ENCODE results near the gene CAPN1. TPM values are rescaled to one million over a fixed set of nuclear protein-coding genes. Genes with fewer than 3 reads are reported as not detected.
"Not testable (repeated sequence)": the region's sequence is repeated elsewhere in the genome, so short reads cannot be mapped to it uniquely, and the experiment has no call there.

CAPN1 gene
- total RNA-seq (2014; rRNA removed; shearing (Covaris generic); ENCODE audit: low replicate concordance): 99.3 and 167 TPM in 2 replicates

GRCh38 chr11:65181569-65182257 is at the start of gene CAPN1:
Gene CAPN1 (plus strand): TSS chr11:65181928. CDS start chr11:65182702, 774 bp downstream.
- Histone ChIP-seq H3K36me3 (peaks cover 4% of the 10 kb centered on the region), H3K9me3 (no peaks in the 10 kb centered on the region)
- peak; percentile 93 for DNase-seq

GRCh38 chr11:65132238-65132987 is 49.3 kb upstream of the CAPN1 start:
- DNase-seq: no peak
- Histone ChIP-seq H3K9me3 (no peaks in the 10 kb centered on the region), H3K27me3 (no peaks in the 10 kb centered on the region), H3K36me3 (peaks cover 43% of the 10 kb centered on the region), H3K4me3 (no peak overlapping the region)

More at GRCh38 chr11:65181569-65182257, at the start of gene CAPN1:
- no peaks in the 10 kb centered on the region for H3K27me3 ChIP-seq
- peak within 1 kb of the TSS; percentile 84 for H3K4me3 ChIP-seq

GRCh38 chr11:65132988-65133700 is 48.6 kb upstream of the CAPN1 start:
- peaks cover 43% of the 10 kb centered on the region for H3K36me3 ChIP-seq
- DNase-seq: no peak
- peak overlapping the region; percentile 97 for H3K4me3 ChIP-seq
- no peaks in the 10 kb centered on the region for H3K9me3 ChIP-seq
- H3K27me3 ChIP-seq: no peaks in the 10 kb centered on the region

- peaks cover 39% of the 10 kb centered on the region for H3K36me3 ChIP-seq
- H3K9me3 ChIP-seq: no peaks in the 10 kb centered on the region; the same call in 1 of the 2 replicates
- no peak for DNase-seq
- no peaks in the 10 kb centered on the region; the same call in 1 of the 2 replicates for H3K27me3 ChIP-seq
- peak overlapping the region; percentile 97 for H3K4me3 ChIP-seq
Measured at GRCh38 chr11:65133724-65134123, 48.0 kb upstream of the CAPN1 start.

- no peaks in the 10 kb centered on the region; the same call in 1 of the 2 replicates for H3K9me3 ChIP-seq
- peak within 1 kb of the TSS; percentile 97 for H3K4me3 ChIP-seq
- peak; percentile 90 for DNase-seq
- H3K36me3 ChIP-seq: peaks cover 36% of the 10 kb centered on the region
- H3K27me3 ChIP-seq: no peaks in the 10 kb centered on the region; the same call in 1 of the 2 replicates
Measured at GRCh38 chr11:65134240-65134951, 47.3 kb upstream of the CAPN1 start, which contains the start of gene SYVN1. Gene SYVN1 (minus strand): TSS chr11:65134519. CDS start chr11:65133601, 918 bp downstream.

GRCh38 chr11:65134952-65135632 is 46.6 kb upstream of the CAPN1 start:
- Histone ChIP-seq H3K4me3 (peak overlapping the region; percentile 97), H3K27me3 (peaks cover 2% of the 10 kb centered on the region), H3K36me3 (peaks cover 35% of the 10 kb centered on the region), H3K9me3 (no peaks in the 10 kb centered on the region; the same call in 1 of the 2 replicates)
- DNase-seq: peak; percentile 94

GRCh38 chr11:65135633-65136145 is 46.0 kb upstream of the CAPN1 start:
- DNase-seq: no peak
- H3K9me3 ChIP-seq: no peaks in the 10 kb centered on the region; the same call in 1 of the 2 replicates

GRCh38 chr11:65136515-65137096 is 45.1 kb upstream of the CAPN1 start:
- H3K9me3 ChIP-seq: no peaks in the 10 kb centered on the region; the same call in 1 of the 2 replicates
- no peak overlapping the region for H3K4me3 ChIP-seq
- H3K27me3 ChIP-seq: peaks cover 13% of the 10 kb centered on the region
- DNase-seq: no peak
- peaks cover 27% of the 10 kb centered on the region for H3K36me3 ChIP-seq

More at GRCh38 chr11:65135633-65136145, 46.0 kb upstream of the CAPN1 start:
- Histone ChIP-seq H3K27me3 (peaks cover 8% of the 10 kb centered on the region), H3K36me3 (peaks cover 34% of the 10 kb centered on the region), H3K4me3 (peak overlapping the region; percentile 97)

GRCh38 chr11:65141896-65142494 is 39.7 kb upstream of the CAPN1 start:
- Histone ChIP-seq H3K27me3 (peaks cover 13% of the 10 kb centered on the region), H3K4me3 (no peak overlapping the region), H3K36me3 (no peaks in the 10 kb centered on the region), H3K9me3 (no peaks in the 10 kb centered on the region; the same call in 1 of the 2 replicates)
- DNase-seq: no peak

- Histone ChIP-seq H3K9me3 (no peaks in the 10 kb centered on the region), H3K4me3 (no peak overlapping the region), H3K36me3 (no peaks in the 10 kb centered on the region), H3K27me3 (no peaks in the 10 kb centered on the region)
- DNase-seq: no peak
Measured at GRCh38 chr11:65147352-65148075, 34.2 kb upstream of the CAPN1 start.

- DNase-seq: no peak
- no peaks in the 10 kb centered on the region for H3K36me3 ChIP-seq
- no peaks in the 10 kb centered on the region for H3K9me3 ChIP-seq
- H3K4me3 ChIP-seq: no peak overlapping the region
- H3K27me3 ChIP-seq: no peaks in the 10 kb centered on the region
Measured at GRCh38 chr11:65148657-65149056, 33.1 kb upstream of the CAPN1 start.

GRCh38 chr11:65150131-65150508 is 31.6 kb upstream of the CAPN1 start:
- not testable (repeated sequence) for DNase-seq, H3K27me3 ChIP-seq, H3K9me3 ChIP-seq, H3K4me3 ChIP-seq, H3K36me3 ChIP-seq

GRCh38 chr11:65150509-65151299 is 31.0 kb upstream of the CAPN1 start:
- Histone ChIP-seq H3K36me3 (no peaks in the 10 kb centered on the region), H3K27me3 (no peaks in the 10 kb centered on the region), H3K4me3 (no peak overlapping the region), H3K9me3 (no peaks in the 10 kb centered on the region)
- DNase-seq: peak; percentile 76

Data from MG63 (cell line).